Measurements from ENCODE around the gene CRNKL1. TPM values are rescaled to one million over a fixed set of nuclear protein-coding genes. Genes with fewer than 3 reads are reported as not detected.

The CRNKL1 gene
- total RNA-seq, 4 donors from 2014 or later: 12.3 to 22.1 (median 15.6) TPM

- TF ChIP-seq POLR2AphosphoS5 (IDR thresholded peaks at IDR 0.05) (peak; percentile 22 to 54 (median 49)), CTCF (IDR thresholded peaks at IDR 0.05) (no peak)
- H3K27me3 ChIP-seq: no peaks in the 10 kb centered on the region
- peaks cover 4 to 27% (median 9%) of the 10 kb centered on the region in 4 donors for H3K4me1 ChIP-seq
- intact Hi-C loops (cut with DNase I; ENCODE audit: low total_unique reads): no loop called here
- H3K27ac ChIP-seq: peak overlapping the region; percentile 49 to 74 (median 64)
- WGBS, 2 donors (ENCODE audit: low coverage in 1 of 2): 48 to 57% methylated on average over 22 to 23 of the region's 23 CpGs
- no peak overlapping the region for H3K4me3 ChIP-seq
- in situ Hi-C loops (cut with MboI; ENCODE audit: low pct_ligation_motif_present in 1 of 4, low pct_unique_long_range_greater_than_20kb in 1 of 4, low sequenced_read_pairs in 3 of 4): loop anchor here in 2 of 4 donors (10.0 kb wide), 2 partner anchors 218 to 318 kb away; no protein-coding TSS in a partner anchor
- H3K9me3 ChIP-seq: no peaks in the 10 kb centered on the region
- peaks cover 0 to 20% (median 7%) of the 10 kb centered on the region in 4 donors for H3K36me3 ChIP-seq
- peak; percentile 27 for DNase-seq
These were observed 49.0 kb downstream of the CRNKL1 start for GRCh38 chr20:20003031-20003954.

- Histone ChIP-seq H3K27me3 (no peaks in the 10 kb centered on the region), H3K27ac (peak overlapping the region; percentile 49 to 74 (median 64)), H3K9me3 (no peaks in the 10 kb centered on the region), H3K4me3 (no peak overlapping the region), H3K36me3 (peaks cover 0 to 27% (median 7%) of the 10 kb centered on the region in 4 donors), H3K4me1 (peaks cover 4 to 27% (median 9%) of the 10 kb centered on the region in 4 donors)
- intact Hi-C loops (cut with DNase I; ENCODE audit: low total_unique reads) (no loop called here), in situ Hi-C loops (cut with MboI; ENCODE audit: low pct_ligation_motif_present in 1 of 4, low pct_unique_long_range_greater_than_20kb in 1 of 4, low sequenced_read_pairs in 3 of 4) (loop anchor here in 2 of 4 donors (10.0 kb wide), 2 partner anchors 218 to 318 kb away; no protein-coding TSS in a partner anchor)
- WGBS, 2 donors (ENCODE audit: low coverage in 1 of 2): 60 to 81% methylated on average over 8 to 9 of the region's 9 CpGs
- no peak for TF ChIP-seq CTCF (IDR thresholded peaks at IDR 0.05)
- no peak for TF ChIP-seq POLR2AphosphoS5 (IDR thresholded peaks at IDR 0.05)
- TF ChIP-seq POLR2A (IDR thresholded peaks at IDR 0.05): no peak
- no peak for TF ChIP-seq EP300 (IDR thresholded peaks at IDR 0.05; ENCODE audit: low read depth)
- DNase-seq: no peak
These were observed 49.9 kb downstream of the CRNKL1 start for GRCh38 chr20:20002101-20002998.

GRCh38 chr20:20000211-20000968, 51.9 kb downstream of the CRNKL1 start:
- DNase-seq: no peak
- H3K27me3 ChIP-seq: no peaks in the 10 kb centered on the region
- peaks cover 4 to 34% (median 9%) of the 10 kb centered on the region in 4 donors for H3K4me1 ChIP-seq
- no peak overlapping the region for H3K4me3 ChIP-seq
- in situ Hi-C loops (cut with MboI; ENCODE audit: low pct_ligation_motif_present in 1 of 4, low pct_unique_long_range_greater_than_20kb in 1 of 4, low sequenced_read_pairs in 3 of 4): loop anchor here in 2 of 4 donors (10.0 kb wide), 2 partner anchors 216 to 316 kb away; no protein-coding TSS in a partner anchor
- no peaks in the 10 kb centered on the region for H3K9me3 ChIP-seq
- no peak for TF ChIP-seq POLR2A (IDR thresholded peaks at IDR 0.05)
- no peak for TF ChIP-seq POLR2AphosphoS5 (IDR thresholded peaks at IDR 0.05)
- TF ChIP-seq CTCF (IDR thresholded peaks at IDR 0.05): no peak
- TF ChIP-seq EP300 (IDR thresholded peaks at IDR 0.05; ENCODE audit: low read depth): no peak
- peak overlapping the region in 2 of 4 donors; percentile 37 to 42 for H3K27ac ChIP-seq
- peaks cover 0 to 34% (median 9%) of the 10 kb centered on the region in 4 donors for H3K36me3 ChIP-seq
- intact Hi-C loops (cut with DNase I; ENCODE audit: low total_unique reads): no loop called here
- 67 to 83% methylated on average over 2 to 14 of the region's 14 CpGs for WGBS, 2 donors (ENCODE audit: low coverage in 1 of 2)

All from transverse colon (tissue), 4 donors.